GM06990 (cell line): ENCODE data around the gene FAM53C.
"Not testable (repeated sequence)": the region's sequence is repeated elsewhere in the genome, so short reads cannot be mapped to it uniquely, and the experiment has no call there.

Experiments used
- DNase-seq: peaks from one replicate; pipeline ENCODE4 v3.0.0-alpha.2; 2011; ENCODE audit not compliant: insufficient read length; ENCODE audit errors: extremely low read depth
- H3K27me3 ChIP-seq: replicated peaks from 2 replicates; pipeline ENCODE4 v1.6.0; 2011; ENCODE audit warnings: low read length; ENCODE audit not compliant: control insufficient read depth, insufficient read depth
- H3K36me3 ChIP-seq: 2 replicates; pipeline ENCODE4 v1.5.1; 2011; ENCODE audit warnings: low read length; ENCODE audit not compliant: control insufficient read depth, insufficient read depth
- H3K4me3 ChIP-seq: replicated peaks from 2 replicates; pipeline ENCODE4 v1.5.1; 2011; ENCODE audit warnings: low read depth, mild to moderate bottlenecking, control low read depth, low read length
- CTCF ChIP-seq: IDR thresholded peaks from 2 replicates; pipeline ENCODE4 v1.5.1; 2011; ENCODE audit warnings: low read length, control low read depth, mild to moderate bottlenecking, inconsistent platforms; ENCODE audit not compliant: insufficient read depth, poor library complexity, severe bottlenecking

FAM53C gene

GRCh38 chr5:138385660-138386059 is 47.6 kb downstream of the FAM53C start:
- Histone ChIP-seq H3K36me3 (peaks cover 7% of the 10 kb centered on the region), H3K4me3 (no peak overlapping the region), H3K27me3 (no peaks in the 10 kb centered on the region)
- no peak for DNase-seq
- no peak for TF ChIP-seq CTCF

- peaks cover 10% of the 10 kb centered on the region for H3K36me3 ChIP-seq
- no peak for TF ChIP-seq CTCF
- H3K4me3 ChIP-seq, result no peak overlapping the region
- no peaks in the 10 kb centered on the region for H3K27me3 ChIP-seq
- DNase-seq, result no peak
Observed at GRCh38 chr5:138386290-138386689, 48.2 kb downstream of the FAM53C start.

- Histone ChIP-seq H3K27me3 (no peaks in the 10 kb centered on the region), H3K36me3 (peaks cover 20% of the 10 kb centered on the region), H3K4me3 (no peak overlapping the region)
- no peak for DNase-seq
- TF ChIP-seq CTCF, result no peak
Observed at GRCh38 chr5:138389332-138389731, 51.3 kb downstream of the FAM53C start.

GRCh38 chr5:138389911-138390310 is 51.8 kb downstream of the FAM53C start:
- not testable (repeated sequence) for DNase-seq, H3K4me3 ChIP-seq, H3K27me3 ChIP-seq
- H3K36me3 ChIP-seq, result peaks cover 20% of the 10 kb centered on the region

GRCh38 chr5:138391859-138392386 is 53.9 kb downstream of the FAM53C start:
- DNase-seq, result no peak
- no peak for TF ChIP-seq CTCF
- H3K36me3 ChIP-seq, result peaks cover 14% of the 10 kb centered on the region
- no peaks in the 10 kb centered on the region for H3K27me3 ChIP-seq
- H3K4me3 ChIP-seq, result no peak overlapping the region
